PC-3 (cell line): ENCODE measurements around the gene WIZ. TPM values are rescaled to one million over a fixed set of nuclear protein-coding genes. Genes with fewer than 3 reads are reported as not detected.

Experiments
- ATAC-seq: fragments of 200-7000 bp; cut with Tn5 transposase; 2 replicates; pipeline ENCODE4 v1.9.1; 2020; ENCODE audit warnings: mild to moderate bottlenecking, moderate library complexity
- BruUV-seq: library from RNA; stranded (reverse); fragments of 400-500 nt; replicated peaks from 2 replicates; lab custom pipeline; 2021; lab: Mats Ljungman, UMichigan
- CTCF ChIA-PET: fragments of 300-600 bp; sonication (Branson Sonifier 250); formaldehyde crosslinking; loops from one replicate; lab custom pipeline; 2022; ENCODE audit warnings: antibody characterized with exemption; lab: Charles Lee
- POLR2A ChIA-PET: fragments of 300-600 bp; sonication (Branson Sonifier 250); formaldehyde crosslinking; loops from one replicate; lab custom pipeline; 2022; ENCODE audit warnings: antibody characterized with exemption; ENCODE audit not compliant: unreplicated experiment; lab: Charles Lee
- DNase-seq: peaks from one replicate; pipeline ENCODE4 v3.0.0-alpha.2; 2015
- H2AFZ ChIP-seq: fragments of 300-600 bp; sonication (generic); 2 replicates; pipeline ENCODE4 v1.6.0; 2016; ENCODE audit warnings: antibody characterized with exemption, low read length
- H3F3A ChIP-seq: fragments of 300-600 bp; sonication (generic); one replicate; pipeline ENCODE4 v1.6.0; 2017; ENCODE audit warnings: antibody characterized with exemption, low read length, control low read depth, mild to moderate bottlenecking; ENCODE audit not compliant: unreplicated experiment
- H3K27ac ChIP-seq: fragments of 300-600 bp; sonication (generic); 2 replicates; pipeline ENCODE4 v1.5.1; 2016; ENCODE audit warnings: mild to moderate bottlenecking, low read length
- H3K27me3 ChIP-seq: fragments of 300-600 bp; sonication (generic); 2 replicates; pipeline ENCODE4 v1.6.1; 2016; ENCODE audit warnings: low read length, mixed read lengths
- H3K36me3 ChIP-seq: fragments of 300-600 bp; sonication (generic); 2 replicates; pipeline ENCODE4 v1.6.1; 2016; ENCODE audit warnings: low read depth, mixed run types, low read length, mixed read lengths
- H3K4me1 ChIP-seq: fragments of 300-600 bp; sonication (generic); 2 replicates; pipeline ENCODE4 v1.5.1; 2016; ENCODE audit warnings: low read length; ENCODE audit not compliant: insufficient read depth
- H3K4me2 ChIP-seq: fragments of 300-600 bp; sonication (generic); 2 replicates; pipeline ENCODE4 v1.6.0; 2016; ENCODE audit warnings: low read length
- H3K4me3 ChIP-seq: fragments of 300-600 bp; sonication (generic); 2 replicates; pipeline ENCODE4 v1.5.1; 2016; ENCODE audit warnings: mild to moderate bottlenecking, low read length, mixed read lengths
- H3K79me2 ChIP-seq: fragments of 300-600 bp; sonication (generic); 2 replicates; pipeline ENCODE4 v1.6.1; 2017; ENCODE audit warnings: low read length, mixed read lengths
- H3K9ac ChIP-seq: fragments of 300-600 bp; sonication (generic); 2 replicates; pipeline ENCODE4 v1.6.0; 2016; ENCODE audit warnings: mild to moderate bottlenecking, low read length
- H3K9me2 ChIP-seq: fragments of 300-600 bp; sonication (generic); replicated peaks from 2 replicates; pipeline ENCODE4 v1.6.1; 2016; ENCODE audit warnings: mixed run types, low read length, mixed read lengths
- H3K9me3 ChIP-seq: fragments of 300-600 bp; sonication (generic); 2 replicates; pipeline ENCODE4 v1.6.1; 2016; ENCODE audit warnings: low read length, mixed read lengths
- H4K20me1 ChIP-seq: fragments of 300-600 bp; sonication (generic); 2 replicates; pipeline ENCODE4 v1.6.1; 2016; ENCODE audit warnings: low read length, mixed read lengths
- EZH2 ChIP-seq: fragments of 300-600 bp; sonication (generic); IDR thresholded peaks from one replicate; pipeline ENCODE4 v1.6.1; 2017; ENCODE audit warnings: antibody characterized with exemption, mild to moderate bottlenecking, low read length; ENCODE audit not compliant: unreplicated experiment
- EZH2phosphoT487 ChIP-seq: fragments of 300-600 bp; sonication (generic); IDR thresholded peaks from 2 replicates; pipeline ENCODE4 v1.6.1; 2018; ENCODE audit warnings: mild to moderate bottlenecking, antibody characterized with exemption, low read length, borderline replicate concordance
- intact Hi-C: fragments of 100-400 bp; cut with micrococcal nuclease; formaldehyde crosslinking; loops from 2 replicates; pipeline ENCODE4 v1.9.0; 2023
- total RNA-seq: library from RNA; depleted of rRNA; stranded (reverse); fragments of >200 nt; gene quantifications from 2 replicates; pipeline ENCODE4 v1.2.3, GENCODE V29; 2014
- TF ChIP-seq, protein P1 (sequence below): fragments of 300-600 bp; sonication (generic); conservative IDR thresholded peaks from 2 replicates; pipeline ENCODE4 v1.5.1; 2017; ENCODE audit warnings: antibody characterized with exemption, low read depth, mild to moderate bottlenecking, low read length

WIZ gene
- total RNA-seq, 1 experiment from 2014 or later = 35.1 TPM

- intact Hi-C loops = no loop called here
- Histone ChIP-seq H3K36me3 (peaks cover 49% of the 10 kb centered on the region), H3K27me3 (no peaks in the 10 kb centered on the region), H3K9me3 (no peaks in the 10 kb centered on the region), H3K4me3 (no peak overlapping the region), H4K20me1 (peaks cover 13% of the 10 kb centered on the region; the same call in 1 of the 2 replicates), H3F3A (no peaks in the 10 kb centered on the region), H3K4me2 (no peak overlapping the region), H3K27ac (no peak overlapping the region), H3K9ac (no peak overlapping the region), H3K9me2 (no peaks in the 10 kb centered on the region), H3K79me2 (peaks cover 20% of the 10 kb centered on the region), H2AFZ (no peak overlapping the region), H3K4me1 (no peaks in the 10 kb centered on the region)
- ChIA-PET POLR2A (no interaction called here), CTCF (no interaction called here)
- BruUV-seq = no TSS peak
- DNase-seq = no peak
- TF ChIP-seq, protein P1, sequence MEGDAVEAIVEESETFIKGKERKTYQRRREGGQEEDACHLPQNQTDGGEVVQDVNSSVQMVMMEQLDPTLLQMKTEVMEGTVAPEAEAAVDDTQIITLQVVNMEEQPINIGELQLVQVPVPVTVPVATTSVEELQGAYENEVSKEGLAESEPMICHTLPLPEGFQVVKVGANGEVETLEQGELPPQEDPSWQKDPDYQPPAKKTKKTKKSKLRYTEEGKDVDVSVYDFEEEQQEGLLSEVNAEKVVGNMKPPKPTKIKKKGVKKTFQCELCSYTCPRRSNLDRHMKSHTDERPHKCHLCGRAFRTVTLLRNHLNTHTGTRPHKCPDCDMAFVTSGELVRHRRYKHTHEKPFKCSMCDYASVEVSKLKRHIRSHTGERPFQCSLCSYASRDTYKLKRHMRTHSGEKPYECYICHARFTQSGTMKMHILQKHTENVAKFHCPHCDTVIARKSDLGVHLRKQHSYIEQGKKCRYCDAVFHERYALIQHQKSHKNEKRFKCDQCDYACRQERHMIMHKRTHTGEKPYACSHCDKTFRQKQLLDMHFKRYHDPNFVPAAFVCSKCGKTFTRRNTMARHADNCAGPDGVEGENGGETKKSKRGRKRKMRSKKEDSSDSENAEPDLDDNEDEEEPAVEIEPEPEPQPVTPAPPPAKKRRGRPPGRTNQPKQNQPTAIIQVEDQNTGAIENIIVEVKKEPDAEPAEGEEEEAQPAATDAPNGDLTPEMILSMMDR = no peak
- no peak for TF ChIP-seq EZH2
- no peak for TF ChIP-seq EZH2phosphoT487
- ATAC-seq = no peak
Observed at GRCh38 chr19:15398501-15399233, 51.1 kb downstream of the WIZ start.

- no peak overlapping the region for H3K27ac ChIP-seq
- H4K20me1 ChIP-seq = peaks cover 6% of the 10 kb centered on the region; the same call in 1 of the 2 replicates
- peaks cover 18% of the 10 kb centered on the region for H3K79me2 ChIP-seq
- H3K4me2 ChIP-seq = no peak overlapping the region
- H3K9me3 ChIP-seq = no peaks in the 10 kb centered on the region
- no peak overlapping the region for H3K9ac ChIP-seq
- no peak for ATAC-seq
- no TSS peak for BruUV-seq
- intact Hi-C loops = no loop called here
- ChIA-PET POLR2A (no interaction called here), CTCF (no interaction called here)
- H3K4me1 ChIP-seq = no peaks in the 10 kb centered on the region
- H3K27me3 ChIP-seq = no peaks in the 10 kb centered on the region
- H2AFZ ChIP-seq = no peak overlapping the region
- TF ChIP-seq EZH2 (no peak), EZH2phosphoT487 (no peak)
- TF ChIP-seq, protein P1 = no peak
- H3K9me2 ChIP-seq = no peaks in the 10 kb centered on the region
- H3K36me3 ChIP-seq = peaks cover 57% of the 10 kb centered on the region
- no peaks in the 10 kb centered on the region for H3F3A ChIP-seq
- no peak overlapping the region for H3K4me3 ChIP-seq
- DNase-seq = no peak
Observed at GRCh38 chr19:15397782-15398181, 52.0 kb downstream of the WIZ start.

DNA sequence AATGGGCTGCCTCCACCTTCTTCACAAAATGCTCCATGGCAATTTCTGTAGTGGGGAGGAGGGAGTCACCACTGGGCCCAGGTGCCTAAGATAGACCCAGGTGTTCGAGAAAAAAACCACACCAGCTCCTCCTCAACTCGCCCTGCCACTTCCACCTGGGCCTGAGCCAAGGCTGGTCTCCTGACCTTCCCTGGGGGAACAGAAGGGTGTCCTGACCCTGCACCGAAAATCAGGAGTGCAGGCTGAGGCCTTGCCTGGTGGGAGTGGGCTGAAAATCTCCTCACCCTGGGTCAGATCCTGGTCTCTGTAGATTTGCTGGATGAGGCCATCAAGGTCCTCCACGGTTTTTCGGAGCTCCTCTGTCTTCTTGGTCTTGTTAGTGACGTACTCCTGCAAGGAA is 52.5 kb downstream of the WIZ start:
- H3K9ac ChIP-seq = no peak overlapping the region
- no peaks in the 10 kb centered on the region for H3K9me2 ChIP-seq
- H4K20me1 ChIP-seq = peaks cover under 1% of the 10 kb centered on the region; the same call in 1 of the 2 replicates
- intact Hi-C loops = no loop called here
- peaks cover 13% of the 10 kb centered on the region for H3K79me2 ChIP-seq
- no TSS peak for BruUV-seq
- TF ChIP-seq EZH2 (no peak), EZH2phosphoT487 (no peak)
- TF ChIP-seq, protein P1 = no peak
- H2AFZ ChIP-seq = no peak overlapping the region
- H3K9me3 ChIP-seq = no peaks in the 10 kb centered on the region
- H3K4me2 ChIP-seq = no peak overlapping the region
- ATAC-seq = no peak
- ChIA-PET POLR2A (no interaction called here), CTCF (no interaction called here)
- H3K36me3 ChIP-seq = peaks cover 57% of the 10 kb centered on the region
- H3K4me3 ChIP-seq = no peak overlapping the region
- no peaks in the 10 kb centered on the region for H3F3A ChIP-seq
- DNase-seq = no peak
- no peak overlapping the region for H3K27ac ChIP-seq
- no peaks in the 10 kb centered on the region for H3K27me3 ChIP-seq
- no peaks in the 10 kb centered on the region for H3K4me1 ChIP-seq
